Body of pancreas (tissue), 4 donors: ENCODE measurements around the gene PDE4A.

ENCODE experiments used
- CTCF ChIP-seq, 7 experiments: fragments of 450-650 bp in 4 of 7; fragments of 200-600 bp in 3 of 7; sonication (generic) in 3 of 7; IDR thresholded peaks; one replicate each; pipeline ENCODE4 v1.5.1; 2016 to 2019; ENCODE audit warnings: antibody characterized with exemption in 7 of 7
- POLR2A ChIP-seq, 3 donors: fragments of 450-650 bp; IDR thresholded peaks; one replicate each; pipeline ENCODE4 v1.6.1; 2016; ENCODE audit warnings: antibody characterized with exemption in 3 of 3, mild to moderate bottlenecking in 2 of 3

- TF ChIP-seq CTCF (IDR thresholded peaks at IDR 0.05), result no peak
- no peak for TF ChIP-seq POLR2A (IDR thresholded peaks at IDR 0.05)
These were observed 95.7 kb downstream of the PDE4A start for GRCh38 chr19:10516064-10516385.
